ENCODE results near the gene MALAT1. TPM values are rescaled to one million over a fixed set of nuclear protein-coding genes. Genes with fewer than 3 reads are reported as not detected.

Gene MALAT1
- polyA plus RNA-seq, 1 experiment, result 924 TPM

DNA sequence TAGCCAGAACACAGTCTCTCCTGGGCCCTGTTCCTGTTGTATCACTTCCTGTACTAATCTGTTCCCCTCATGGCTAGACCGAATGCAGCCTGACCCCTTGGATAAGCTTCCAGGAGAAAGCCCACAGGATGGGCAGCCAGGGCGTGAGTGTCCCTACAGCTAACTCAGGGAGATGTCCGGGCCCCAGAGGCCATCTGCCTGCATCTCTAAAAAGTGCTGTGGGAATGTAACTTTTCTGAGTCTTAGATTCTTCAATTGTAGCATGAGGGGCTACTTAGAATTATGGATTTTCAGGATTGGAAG, 7.7 kb upstream of the MALAT1 start:
- CTCF ChIA-PET, result interaction anchor here (1.0 to 7.3 kb wide), 3 partner anchors 13 to 72 kb away, joined by 3 to 62 read pairs (median 6); no protein-coding TSS in a partner anchor
- POLR2A ChIA-PET, result interaction anchor here (0.6 to 3.7 kb wide), 7 partner anchors 9 to 69 kb away, joined by 4 to 38 read pairs (median 7); partner anchors contain the start of gene NEAT1
- Histone ChIP-seq H3K36me3 (ENCODE audit: control insufficient read depth, insufficient read depth, low read length) (no peaks in the 10 kb centered on the region), H3K4me3 (ENCODE audit: low read depth, low read length) (no peak overlapping the region), H3K27me3 (ENCODE audit: control insufficient read depth, insufficient read depth, low read length) (no peaks in the 10 kb centered on the region)
- TF ChIP-seq, protein P1, sequence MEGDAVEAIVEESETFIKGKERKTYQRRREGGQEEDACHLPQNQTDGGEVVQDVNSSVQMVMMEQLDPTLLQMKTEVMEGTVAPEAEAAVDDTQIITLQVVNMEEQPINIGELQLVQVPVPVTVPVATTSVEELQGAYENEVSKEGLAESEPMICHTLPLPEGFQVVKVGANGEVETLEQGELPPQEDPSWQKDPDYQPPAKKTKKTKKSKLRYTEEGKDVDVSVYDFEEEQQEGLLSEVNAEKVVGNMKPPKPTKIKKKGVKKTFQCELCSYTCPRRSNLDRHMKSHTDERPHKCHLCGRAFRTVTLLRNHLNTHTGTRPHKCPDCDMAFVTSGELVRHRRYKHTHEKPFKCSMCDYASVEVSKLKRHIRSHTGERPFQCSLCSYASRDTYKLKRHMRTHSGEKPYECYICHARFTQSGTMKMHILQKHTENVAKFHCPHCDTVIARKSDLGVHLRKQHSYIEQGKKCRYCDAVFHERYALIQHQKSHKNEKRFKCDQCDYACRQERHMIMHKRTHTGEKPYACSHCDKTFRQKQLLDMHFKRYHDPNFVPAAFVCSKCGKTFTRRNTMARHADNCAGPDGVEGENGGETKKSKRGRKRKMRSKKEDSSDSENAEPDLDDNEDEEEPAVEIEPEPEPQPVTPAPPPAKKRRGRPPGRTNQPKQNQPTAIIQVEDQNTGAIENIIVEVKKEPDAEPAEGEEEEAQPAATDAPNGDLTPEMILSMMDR (IDR thresholded peaks at IDR 0.05; ENCODE audit: insufficient read depth, low read depth, low read length), result no peak
- DNase-seq (ENCODE audit: low read depth), result no peak

DNA sequence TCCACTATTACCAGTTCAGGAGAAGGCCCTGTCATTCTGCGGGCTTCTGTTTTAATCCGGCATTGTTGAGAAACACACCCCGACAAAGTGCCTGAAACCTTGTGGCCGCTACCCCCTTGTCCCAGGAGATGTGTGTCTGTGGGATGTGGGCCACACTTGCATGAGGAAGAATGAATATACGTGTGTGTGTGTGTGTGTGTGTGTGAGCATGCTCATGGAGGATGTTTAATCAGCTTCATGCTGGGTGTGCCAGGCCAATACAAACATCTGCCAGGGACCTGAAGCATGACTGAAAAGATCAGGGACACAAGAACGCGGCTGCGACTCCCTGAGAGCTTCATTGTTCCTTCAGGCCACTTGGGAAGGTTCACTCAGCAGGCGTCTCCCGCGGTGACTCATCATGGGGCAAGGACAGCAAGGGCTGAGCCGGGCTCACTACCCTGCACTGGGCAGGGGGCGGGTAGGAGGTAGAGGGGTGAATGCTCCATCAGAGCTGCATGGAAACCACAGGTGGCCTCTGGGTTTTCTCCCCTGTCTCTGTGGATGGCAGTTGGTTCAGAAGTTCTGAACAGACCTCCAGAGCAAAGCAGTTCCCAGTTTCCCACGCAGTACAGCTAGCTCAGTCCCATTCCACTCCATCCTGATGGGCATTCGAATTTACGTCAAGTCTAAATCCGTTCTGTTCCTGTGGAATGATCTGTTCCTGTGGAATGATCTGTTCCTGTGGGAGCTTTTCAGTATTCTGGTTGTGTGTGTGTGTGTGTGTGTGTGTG, 7.0 kb upstream of the MALAT1 start:
- no peaks in the 10 kb centered on the region for H3K36me3 ChIP-seq (ENCODE audit: control insufficient read depth, insufficient read depth, low read length)
- H3K27me3 ChIP-seq (ENCODE audit: control insufficient read depth, insufficient read depth, low read length), result no peaks in the 10 kb centered on the region
- peak; percentile 89 for DNase-seq (ENCODE audit: low read depth)
- H3K4me3 ChIP-seq (ENCODE audit: low read depth, low read length), result no peak overlapping the region
- TF ChIP-seq, protein P1 (IDR thresholded peaks at IDR 0.05; ENCODE audit: insufficient read depth, low read depth, low read length), result no peak
- ChIA-PET POLR2A (interaction anchor here (0.5 to 3.7 kb wide), 10 partner anchors 9 to 69 kb away, joined by 4 to 38 read pairs (median 4); partner anchors contain the start of gene NEAT1), CTCF (interaction anchor here (1.0 to 7.3 kb wide), 8 partner anchors 14 to 81 kb away, joined by 3 to 62 read pairs (median 6); no protein-coding TSS in a partner anchor)

DNA sequence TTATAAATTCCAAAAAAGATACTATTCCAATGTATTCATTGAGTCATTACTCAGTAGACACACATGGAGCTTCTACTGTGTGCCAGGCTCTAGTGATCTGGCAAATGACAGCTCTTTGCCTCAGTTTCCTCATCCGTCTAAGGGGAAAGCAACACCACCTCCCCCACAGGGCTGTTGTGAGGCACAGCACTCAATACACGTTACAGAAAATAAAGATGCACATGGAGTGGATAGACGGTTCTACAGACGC, 6.5 kb upstream of the MALAT1 start:
- ChIA-PET POLR2A (interaction anchor here (0.5 to 3.7 kb wide), 6 partner anchors 10 to 70 kb away, joined by 4 to 38 read pairs (median 6); partner anchors contain the start of gene NEAT1), CTCF (interaction anchor here (1.1 to 7.3 kb wide), 7 partner anchors 14 to 81 kb away, joined by 3 to 62 read pairs (median 6); no protein-coding TSS in a partner anchor)
- TF ChIP-seq, protein P1 (IDR thresholded peaks at IDR 0.05; ENCODE audit: insufficient read depth, low read depth, low read length), result no peak
- Histone ChIP-seq H3K36me3 (ENCODE audit: control insufficient read depth, insufficient read depth, low read length) (no peaks in the 10 kb centered on the region), H3K4me3 (ENCODE audit: low read depth, low read length) (no peak overlapping the region), H3K27me3 (ENCODE audit: control insufficient read depth, insufficient read depth, low read length) (no peaks in the 10 kb centered on the region)
- no peak for DNase-seq (ENCODE audit: low read depth)

DNA sequence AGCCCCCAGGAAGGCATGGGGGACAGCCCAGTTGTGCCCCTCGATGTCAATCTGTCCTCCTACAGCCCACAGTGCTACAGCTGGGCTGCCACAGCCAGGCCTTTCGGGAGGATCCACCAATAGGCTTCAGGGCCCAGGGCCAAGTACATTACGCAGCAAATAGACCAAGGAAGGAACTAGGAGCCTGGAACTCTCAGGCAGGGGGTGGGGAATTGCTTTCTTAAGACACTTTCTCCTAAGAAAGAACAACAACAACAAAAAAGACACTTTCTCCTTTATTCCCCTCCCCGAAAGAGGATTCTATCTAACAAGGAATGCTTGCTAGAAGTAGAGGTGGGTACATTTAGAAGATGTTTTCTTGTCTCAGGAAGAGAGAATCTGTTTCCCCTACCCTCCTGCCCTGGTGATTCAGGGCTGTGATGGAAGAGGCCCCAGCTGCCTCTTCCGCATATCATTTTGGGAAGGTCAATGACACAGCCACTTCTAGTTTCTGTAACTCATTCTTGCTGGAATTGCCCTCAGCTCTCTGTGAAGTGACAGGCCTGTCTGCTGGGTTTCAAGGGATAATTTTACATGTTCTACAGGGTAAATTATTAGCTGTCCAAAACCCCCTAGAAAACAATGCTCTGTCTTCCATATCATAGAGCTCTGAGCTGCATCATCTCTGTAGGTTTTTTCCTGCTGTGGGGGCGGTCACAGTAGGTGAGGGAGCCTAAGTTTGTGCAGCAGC, 6.0 kb upstream of the MALAT1 start:
- no peak for DNase-seq (ENCODE audit: low read depth)
- TF ChIP-seq, protein P1 (IDR thresholded peaks at IDR 0.05; ENCODE audit: insufficient read depth, low read depth, low read length), result no peak
- CTCF ChIA-PET, result interaction anchor here (0.8 to 7.3 kb wide), 9 partner anchors 11 to 122 kb away, joined by 3 to 62 read pairs (median 6); no protein-coding TSS in a partner anchor
- no peak overlapping the region for H3K4me3 ChIP-seq (ENCODE audit: low read depth, low read length)
- no peaks in the 10 kb centered on the region for H3K36me3 ChIP-seq (ENCODE audit: control insufficient read depth, insufficient read depth, low read length)
- POLR2A ChIA-PET, result interaction anchor here (1.8 to 3.7 kb wide), 3 partner anchors 10 to 70 kb away, joined by 7 to 38 read pairs (median 27); partner anchors contain the start of gene NEAT1
- H3K27me3 ChIP-seq (ENCODE audit: control insufficient read depth, insufficient read depth, low read length), result no peaks in the 10 kb centered on the region
